ENCODE data around the gene FAAP20.

GRCh38 chr1:2237773-2238172 lies 43.2 kb upstream of the FAAP20 start:
- TF ChIP-seq SUZ12 (IDR thresholded peaks at IDR 0.05; ENCODE audit: extremely low read depth, insufficient read depth, insufficient read length) (no peak), YY1 (IDR thresholded peaks at IDR 0.05; ENCODE audit: insufficient read depth, insufficient read length) (no peak)
